CD4-positive, alpha-beta memory T cell (primary cell): ENCODE measurements around the gene NETO1. TPM values are rescaled to one million over a fixed set of nuclear protein-coding genes. Genes with fewer than 3 reads are reported as not detected.

Source experiments
- CTCF ChIA-PET: fragments of 350-600 bp; sonication (Branson Sonifier 250); formaldehyde crosslinking; loops from one replicate; lab custom pipeline; 2021; ENCODE audit warnings: inconsistent platforms; ENCODE audit not compliant: partially characterized antibody; lab: Charles Lee
- POLR2A ChIA-PET: fragments of 350-600 bp; sonication (Branson Sonifier 250); formaldehyde crosslinking; loops from one replicate; lab custom pipeline; 2021; ENCODE audit not compliant: partially characterized antibody; lab: Charles Lee
- DNase-seq, 5 donors: peaks; one replicate each; pipeline versions ENCODE4 v3.0.0 to v3.0.0-alpha.2; 2020 to 2022; ENCODE audit warnings: mixed read lengths in 1 of 5
- H3K27ac ChIP-seq: one replicate; pipeline ENCODE4 v1.7.0; 2013; ENCODE audit warnings: low read depth, low read length
- H3K27me3 ChIP-seq: 2 replicates; pipeline ENCODE4 v1.7.0; 2013; ENCODE audit warnings: mild to moderate bottlenecking, low read length, moderate library complexity; ENCODE audit not compliant: insufficient read depth
- H3K36me3 ChIP-seq: 2 replicates; pipeline ENCODE4 v1.7.0; 2013; ENCODE audit warnings: mild to moderate bottlenecking, low read length, moderate library complexity; ENCODE audit not compliant: insufficient read depth
- H3K4me1 ChIP-seq: 2 replicates; pipeline ENCODE4 v1.7.0; 2013; ENCODE audit warnings: mild to moderate bottlenecking, low read length, moderate library complexity; ENCODE audit not compliant: insufficient read depth
- H3K4me3 ChIP-seq, 2 donors: one replicate each; pipeline ENCODE4 v1.7.0; 2013; ENCODE audit warnings: low read length in 2 of 2, mild to moderate bottlenecking in 1 of 2
- H3K9me3 ChIP-seq, 2 donors: one replicate each; pipeline ENCODE4 v1.7.0; 2013; ENCODE audit warnings: low read length in 2 of 2, control low read depth in 1 of 2; ENCODE audit not compliant: control insufficient read depth in 1 of 2
- H3K27ac Mint-ChIP-seq, 7 donors: one replicate each; pipeline ENCODE4 v1.8.0; 2020 to 2021; ENCODE audit warnings: mixed read lengths in 7 of 7, mild to moderate bottlenecking in 6 of 7, inconsistent platforms in 3 of 7, moderate library complexity in 3 of 7
- H3K27me3 Mint-ChIP-seq, 2 donors: one replicate each; pipeline ENCODE4 v1.8.0; 2020 to 2021; ENCODE audit warnings: mixed read lengths in 2 of 2
- H3K36me3 Mint-ChIP-seq, 2 donors: one replicate each; pipeline ENCODE4 v1.8.0; 2020 to 2021; ENCODE audit warnings: mixed read lengths in 2 of 2, inconsistent platforms in 1 of 2, mild to moderate bottlenecking in 1 of 2
- H3K4me1 Mint-ChIP-seq, 4 donors: one replicate each; pipeline ENCODE4 v1.8.0; 2020 to 2021; ENCODE audit warnings: mixed read lengths in 4 of 4, mild to moderate bottlenecking in 1 of 4
- H3K4me3 Mint-ChIP-seq, 8 donors: one replicate each; pipeline ENCODE4 v1.8.0; 2020 to 2021; ENCODE audit warnings: mixed read lengths in 8 of 8, mild to moderate bottlenecking in 7 of 8, moderate library complexity in 6 of 8, inconsistent platforms in 3 of 8
- H3K9me3 Mint-ChIP-seq, 8 donors: one replicate each; pipeline ENCODE4 v1.8.0; 2020 to 2021; ENCODE audit warnings: mixed read lengths in 8 of 8, mild to moderate bottlenecking in 5 of 8, inconsistent platforms in 3 of 8, moderate library complexity in 1 of 8
- intact Hi-C: fragments of 100-400 bp; cut with micrococcal nuclease; formaldehyde crosslinking; loops from one replicate; pipeline ENCODE4 v1.15.1; 2023
- microRNA-seq: library from miRNA; unstranded; fragments of <30 nt; microRNA quantifications from one replicate; pipeline ENCODE4 v1.2.0, GENCODE V29; 2021; ENCODE audit warnings: borderline replicate concordance, borderline number of aligned reads, borderline microRNAs expressed, mixed read lengths
- polyA plus RNA-seq, 2 donors: library from polyadenylated mRNA; unstranded; fragments of 300-500 nt; fragmentation: Illumina TruSeq; gene quantifications; one replicate each; pipeline ENCODE4 v1.2.3, GENCODE V29; 2021
- total RNA-seq, 2 experiments: library from RNA; stranded (reverse); gene quantifications; one replicate each; pipeline ENCODE4 v1.2.3, GENCODE V29; 2021

NETO1 gene
- total and polyA plus RNA-seq, 4 experiments from 2014 or later = not detected

GRCh38 chr18:72692595-72692994 is 175.2 kb downstream of the NETO1 start:
- no peaks in the 10 kb centered on the region for H3K4me1 Mint-ChIP-seq
- CTCF ChIA-PET = no interaction called here
- POLR2A ChIA-PET = no interaction called here
- DNase-seq = no peak
- H3K27ac Mint-ChIP-seq = peak overlapping the region in 1 of 7 donors; percentile 11
- Histone ChIP-seq H3K9me3 (no peaks in the 10 kb centered on the region), H3K36me3 (no peaks in the 10 kb centered on the region), H3K4me1 (no peaks in the 10 kb centered on the region), H3K4me3 (no peak overlapping the region), H3K27me3 (no peaks in the 10 kb centered on the region), H3K27ac (no peak overlapping the region)
- H3K27me3 Mint-ChIP-seq = no peaks in the 10 kb centered on the region
- H3K36me3 Mint-ChIP-seq = no peaks in the 10 kb centered on the region
- H3K9me3 Mint-ChIP-seq = peaks cover 0 to 3% (median under 1%) of the 10 kb centered on the region in 8 donors
- H3K4me3 Mint-ChIP-seq = no peak overlapping the region
- intact Hi-C loops = no loop called here

Small RNAs within 50 kb of the gene (microRNA-seq; reads per million reads assigned to microRNA genes)
- gene MIR548AV = not detected
